NCI-H748 treated with DMSO at 0.1 percent for 48 hours (cell line): ENCODE data around the gene PXMP4.
A peak's percentile ranks its signal among the peaks of the same experiment; 100 is the strongest.
"Not testable (repeated sequence)": the region's sequence is repeated elsewhere in the genome, so short reads cannot be mapped to it uniquely, and the experiment has no call there.

Experiments used
- DNase-seq: peaks from one replicate; lab custom pipeline; 2025; lab: John Stamatoyannopoulos, UW

PXMP4 gene, protein sequence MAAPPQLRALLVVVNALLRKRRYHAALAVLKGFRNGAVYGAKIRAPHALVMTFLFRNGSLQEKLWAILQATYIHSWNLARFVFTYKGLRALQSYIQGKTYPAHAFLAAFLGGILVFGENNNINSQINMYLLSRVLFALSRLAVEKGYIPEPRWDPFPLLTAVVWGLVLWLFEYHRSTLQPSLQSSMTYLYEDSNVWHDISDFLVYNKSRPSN

GRCh38 chr20:33719989-33720709 lies at the start of gene PXMP4:
PXMP4 (minus strand) TSS chr20:33720310; CDS start chr20:33720207, 103 bp downstream.
- peak; percentile 98 for DNase-seq

- no peak for DNase-seq
Measured at GRCh38 chr20:33769043-33769442, 48.9 kb upstream of the PXMP4 start.

DNA sequence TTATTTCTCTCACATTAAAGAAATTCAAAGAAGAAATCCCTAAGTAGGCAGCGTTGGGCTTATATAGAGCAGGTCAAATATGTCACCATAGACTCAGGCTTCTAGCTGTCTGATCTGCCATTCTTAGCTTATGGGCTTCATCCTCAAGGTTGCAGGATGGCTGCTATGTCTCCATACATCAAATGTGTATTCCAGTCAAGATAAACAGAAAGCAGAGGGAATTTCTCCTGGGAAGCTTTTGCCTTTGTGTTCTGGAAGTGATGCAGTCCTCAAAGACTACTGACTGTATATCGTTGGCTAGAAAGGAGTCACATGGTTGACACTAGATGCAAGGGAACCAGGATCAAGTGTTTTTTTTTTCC lies 47.6 kb upstream of the PXMP4 start:
- DNase-seq: no peak

- DNase-seq: no peak
Measured at GRCh38 chr20:33766686-33767085, 46.6 kb upstream of the PXMP4 start.

DNA sequence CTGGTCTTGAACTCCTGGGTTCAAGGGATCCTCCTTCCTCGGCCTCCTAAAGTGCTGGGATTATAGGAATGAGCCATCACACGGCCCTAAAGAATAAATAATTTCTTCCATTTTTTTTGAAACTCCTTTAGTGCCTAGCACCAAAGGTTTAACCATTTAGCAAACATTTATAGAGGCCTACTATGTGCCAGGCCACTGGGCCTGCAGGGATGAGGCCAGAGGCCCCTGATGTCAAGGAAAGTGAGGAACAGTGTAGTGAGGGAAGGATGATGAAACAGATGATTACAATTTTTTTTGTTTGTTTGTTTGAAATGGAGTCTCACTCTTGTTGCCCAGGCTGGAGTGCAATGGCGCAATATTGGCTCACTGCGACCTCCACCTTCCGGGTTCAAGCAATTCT lies 45.5 kb upstream of the PXMP4 start:
- no peak for DNase-seq

- no peak for DNase-seq
Measured at GRCh38 chr20:33765099-33765498, 45.0 kb upstream of the PXMP4 start.

DNA sequence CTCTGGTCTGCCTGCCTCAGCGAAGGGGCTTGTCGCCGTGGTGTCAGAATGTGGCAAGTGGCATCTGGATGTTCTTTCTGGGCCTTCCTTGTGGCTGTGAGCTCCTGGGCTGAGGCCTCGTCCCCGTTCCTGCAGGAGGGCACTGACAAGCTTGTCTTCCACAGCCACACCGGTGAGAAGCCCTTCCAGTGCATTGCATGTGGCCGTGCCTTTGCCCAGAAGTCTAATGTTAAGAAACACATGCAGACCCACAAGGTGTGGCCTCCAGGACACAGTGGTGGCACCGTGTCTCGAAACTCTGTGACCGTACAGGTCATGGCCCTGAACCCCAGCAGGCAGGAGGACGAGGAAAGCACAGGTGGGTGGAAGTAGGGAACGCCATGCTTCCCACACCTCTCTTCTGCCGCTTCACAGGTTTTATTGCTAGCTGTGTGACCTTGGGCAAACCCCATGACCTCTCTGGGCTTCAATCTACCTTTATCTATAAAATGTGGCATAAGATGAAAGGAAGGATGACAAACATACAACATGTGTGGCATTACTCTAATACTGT lies 41.7 kb upstream of the PXMP4 start:
- no peak for DNase-seq

DNA sequence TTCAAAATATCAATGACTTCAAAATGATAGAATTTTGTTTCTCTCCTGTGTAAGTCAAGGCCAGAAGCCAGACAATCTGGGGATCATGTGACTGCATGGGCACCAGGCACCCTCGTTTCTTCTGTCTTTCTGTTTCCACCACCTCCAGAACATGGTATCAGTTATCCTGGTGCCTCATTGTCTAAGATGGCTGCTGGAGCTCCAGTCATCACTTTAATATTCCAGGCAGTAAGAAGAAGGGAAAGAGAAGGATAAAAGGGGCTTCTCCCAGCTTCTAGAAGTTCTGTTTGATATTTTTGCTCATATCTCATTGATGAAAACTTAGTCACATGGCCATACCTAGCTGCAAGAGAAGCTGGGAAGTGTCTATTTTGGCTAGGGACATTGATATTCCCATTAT lies 37.3 kb upstream of the PXMP4 start:
- no peak for DNase-seq

DNA sequence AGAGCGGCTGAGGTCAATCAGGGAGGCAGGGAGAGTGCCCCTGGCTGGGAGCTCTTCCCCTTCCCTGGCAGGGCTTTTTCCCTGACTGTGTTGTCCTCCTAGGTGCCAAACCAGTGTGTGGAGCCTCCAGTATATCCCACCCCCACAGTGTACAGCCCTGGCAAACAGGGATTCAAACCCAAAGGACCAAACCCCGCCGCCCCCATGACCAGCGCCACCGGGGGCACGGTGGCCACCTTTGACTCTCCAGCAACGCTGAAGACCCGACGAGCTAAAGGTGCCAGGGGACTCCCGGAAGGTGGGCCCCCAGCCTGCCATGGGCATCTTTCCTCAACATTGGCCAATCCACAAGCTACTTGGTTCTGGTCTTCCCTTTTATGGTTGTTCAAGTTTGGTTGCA lies 36.9 kb upstream of the PXMP4 start:
- DNase-seq: no peak

- not testable (repeated sequence) for DNase-seq
Measured at GRCh38 chr20:33755936-33756490, 35.9 kb upstream of the PXMP4 start.

DNA sequence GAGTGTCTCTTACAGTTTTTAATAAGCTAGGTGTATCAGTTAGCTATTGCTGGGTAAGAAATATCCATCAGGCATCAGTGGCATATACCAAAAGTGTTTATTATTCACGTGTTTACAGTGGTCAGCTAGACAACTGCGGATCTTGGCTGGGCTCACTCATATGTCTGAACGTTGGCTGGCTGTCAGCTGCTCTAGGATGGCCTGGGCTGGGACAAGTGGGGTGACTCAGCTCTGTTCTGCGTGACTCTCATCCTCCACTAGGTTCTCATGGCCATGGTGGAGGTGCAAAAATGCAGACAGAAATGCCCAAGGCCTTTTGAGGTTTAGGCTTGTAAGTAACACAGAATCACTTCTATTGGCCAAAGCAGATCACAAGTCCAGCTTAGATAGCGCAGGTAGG lies 33.7 kb upstream of the PXMP4 start:
- no peak for DNase-seq

- DNase-seq: no peak
Measured at GRCh38 chr20:33753143-33753542, 33.0 kb upstream of the PXMP4 start.

DNA sequence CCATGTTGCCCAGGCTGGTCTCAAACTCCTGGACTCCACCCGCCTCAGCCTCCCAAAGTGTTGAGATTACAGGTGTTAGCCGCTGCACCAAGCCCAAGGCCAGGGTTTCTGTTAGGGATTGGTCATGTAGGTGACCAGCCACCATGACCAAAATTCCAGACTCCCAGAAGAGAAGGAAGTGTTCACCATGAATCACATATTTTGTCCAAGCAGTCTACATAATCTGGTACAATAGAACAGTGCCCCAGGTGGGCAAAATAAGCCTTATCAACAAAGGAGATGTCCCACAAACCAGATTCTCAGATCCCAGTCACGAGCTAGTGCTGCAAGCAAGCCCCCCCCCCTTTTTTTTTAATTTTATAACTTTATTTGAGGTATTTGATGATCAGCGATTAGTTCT lies 31.7 kb upstream of the PXMP4 start:
- DNase-seq: no peak

GRCh38 chr20:33746325-33746998 lies 26.4 kb upstream of the PXMP4 start:
- no peak for DNase-seq

- no peak for DNase-seq
Measured at GRCh38 chr20:33744773-33745385, 24.8 kb upstream of the PXMP4 start.

DNA sequence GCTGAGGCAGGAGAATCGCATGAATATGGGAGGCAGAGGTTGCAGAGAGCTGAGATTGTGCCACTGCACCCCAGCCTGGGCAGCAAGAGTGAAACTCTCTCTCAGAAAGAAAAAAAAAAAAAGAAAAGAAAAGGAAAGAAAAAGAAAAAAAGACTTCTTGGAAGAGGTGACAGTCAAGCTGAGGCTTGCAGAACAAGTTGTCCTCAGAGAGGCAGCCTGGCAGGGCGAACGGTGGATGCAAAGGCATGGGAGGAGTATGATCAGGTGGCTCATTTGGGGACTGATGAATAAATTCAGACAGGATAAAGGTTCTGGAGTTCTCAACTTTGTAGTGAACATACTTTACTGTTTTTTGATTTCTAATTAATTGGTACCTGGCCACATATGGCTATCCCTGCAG lies 24.1 kb upstream of the PXMP4 start:
- no peak for DNase-seq

DNA sequence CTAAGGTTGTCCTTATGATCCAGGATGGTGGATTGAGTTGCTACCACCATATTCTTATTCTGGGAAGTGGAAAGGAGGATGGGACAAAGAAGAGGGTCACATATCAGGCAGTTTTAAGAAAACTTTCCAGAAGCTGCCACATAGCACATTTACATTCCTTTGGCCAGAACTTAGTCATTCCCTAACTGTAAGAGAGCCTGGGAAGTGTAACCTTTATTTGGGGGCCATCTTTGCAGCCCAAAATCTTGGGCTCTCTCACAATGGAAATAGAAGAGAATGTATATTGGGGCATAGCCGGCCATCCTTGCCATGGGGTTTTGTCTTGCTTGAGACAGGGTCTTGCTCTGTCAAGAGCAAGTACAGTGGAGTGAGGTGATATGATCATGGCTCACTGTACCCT lies 20.1 kb upstream of the PXMP4 start:
- DNase-seq: no peak

DNA sequence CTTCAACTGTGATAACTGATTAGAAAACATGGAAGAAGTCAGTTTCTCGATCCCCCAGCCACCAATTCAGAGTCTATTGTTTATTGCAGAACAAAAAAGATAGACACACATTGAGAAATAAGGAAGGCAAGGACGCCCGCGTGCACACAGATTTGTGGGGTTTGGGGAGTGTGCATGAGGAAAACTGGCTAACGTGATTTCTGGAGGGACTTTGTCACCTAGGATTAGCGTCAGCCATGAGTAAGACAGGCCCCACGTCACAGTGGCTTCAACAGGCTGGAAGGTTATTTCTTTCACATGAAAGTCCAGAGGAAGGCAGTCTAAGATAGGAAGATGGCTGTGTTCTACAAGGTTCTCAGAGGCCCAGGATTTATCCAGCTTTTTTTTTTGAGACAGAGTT lies 19.4 kb upstream of the PXMP4 start:
- DNase-seq: no peak

DNA sequence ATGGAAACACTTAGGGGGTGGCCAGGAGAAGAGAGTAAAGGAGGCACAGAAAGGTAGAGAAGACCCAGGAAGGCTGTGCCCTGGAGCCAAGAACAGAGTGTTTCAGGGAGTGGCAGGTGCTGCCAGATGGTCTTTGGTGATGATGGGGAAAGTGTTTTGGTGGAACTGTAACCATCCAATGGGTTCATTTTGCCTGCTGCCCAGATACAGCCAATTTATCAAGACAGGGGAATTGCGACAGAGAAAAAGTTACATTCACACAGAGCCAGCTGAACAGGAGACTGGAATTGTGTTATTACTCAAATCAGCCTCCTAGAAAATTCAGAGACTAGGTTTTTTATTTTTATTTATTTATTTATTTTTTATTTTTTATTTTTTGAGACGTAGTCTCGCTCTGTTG lies 16.9 kb upstream of the PXMP4 start:
- no peak for DNase-seq

- no peak for DNase-seq
Measured at GRCh38 chr20:33733654-33734576, 13.8 kb upstream of the PXMP4 start.
